ENCODE data around the gene COL5A1.

GRCh38 chr9:134785325-134786108 lies 143.9 kb downstream of the COL5A1 start:
- TF ChIP-seq CTCF (optimal IDR thresholded peaks at IDR 0.05 in 1 of 3, IDR thresholded peaks at IDR 0.05 in 1 of 3, conservative IDR thresholded peaks at IDR 0.05 in 1 of 3; ENCODE audit: extremely low read depth in 1 of 3, insufficient read depth in 2 of 3, low read length in 3 of 3) (no peak), EZH2 (IDR thresholded peaks at IDR 0.05; ENCODE audit: low read length) (no peak)
